Stimulated activated CD4-positive, alpha-beta T cell treated with anti-CD3 and anti-CD28 coated beads, TNF-alpha, amount 100 ng/mL, for 48 hours (primary cell): ENCODE measurements around the gene HMGN2.
"Not testable (repeated sequence)": the region's sequence is repeated elsewhere in the genome, so short reads cannot be mapped to it uniquely, and the experiment has no call there.

Source experiments
- DNase-seq, 3 donors: peaks; one replicate each; pipeline ENCODE4 v3.0.0-alpha.2; 2020; ENCODE audit warnings: low read depth in 3 of 3

The HMGN2 gene

DNA sequence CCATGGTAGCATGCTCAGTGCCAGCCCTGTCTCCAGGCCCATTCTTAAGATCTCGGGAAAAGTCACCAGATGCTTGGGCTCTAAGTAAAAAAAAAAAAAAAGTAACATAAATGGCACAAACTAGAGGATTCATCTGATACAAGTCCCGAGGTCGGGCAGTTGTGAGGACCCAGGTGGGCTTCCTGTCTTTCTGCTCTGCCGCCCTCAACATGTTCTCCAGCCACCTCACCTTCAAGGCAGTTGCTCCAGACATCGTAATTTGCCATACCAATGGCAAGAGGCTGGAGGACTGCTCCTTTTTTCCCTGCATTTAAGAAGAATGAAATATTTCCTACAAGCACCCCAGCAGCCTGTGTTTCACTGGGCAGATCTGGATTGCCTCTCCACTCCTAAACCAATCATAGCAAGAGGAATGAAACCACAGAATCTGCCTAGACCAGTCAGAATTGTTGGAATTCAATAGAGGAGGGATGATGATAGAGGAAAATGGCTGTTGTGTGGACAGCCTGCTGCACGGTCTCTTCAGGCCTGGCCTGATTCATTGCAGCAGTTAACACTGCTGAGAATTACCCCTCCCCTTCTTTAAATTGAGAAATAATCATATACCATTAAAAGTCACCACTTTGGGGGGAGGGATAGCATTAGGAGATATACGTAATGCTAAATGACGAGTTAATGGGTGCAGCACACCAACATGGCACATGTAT lies 5.4 kb downstream of the HMGN2 start:
- no peak for DNase-seq

DNA sequence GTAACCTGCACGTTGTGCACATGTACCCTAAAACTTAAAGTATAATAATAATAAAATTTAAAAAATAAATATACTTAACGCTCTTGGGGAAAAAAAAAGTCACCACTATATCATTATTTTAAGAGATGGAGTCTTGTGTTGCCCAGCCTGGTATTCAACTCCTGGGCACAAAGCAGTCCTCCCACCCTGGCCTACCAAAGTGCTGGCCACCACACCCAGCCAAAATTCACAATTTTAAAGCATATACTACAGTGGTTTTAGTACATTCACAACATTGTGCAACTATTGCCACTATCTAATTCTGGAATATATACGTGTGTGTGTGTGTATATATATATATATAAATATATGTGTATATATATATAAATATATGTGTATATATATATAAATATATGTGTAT lies 5.9 kb downstream of the HMGN2 start:
- no peak for DNase-seq

DNA sequence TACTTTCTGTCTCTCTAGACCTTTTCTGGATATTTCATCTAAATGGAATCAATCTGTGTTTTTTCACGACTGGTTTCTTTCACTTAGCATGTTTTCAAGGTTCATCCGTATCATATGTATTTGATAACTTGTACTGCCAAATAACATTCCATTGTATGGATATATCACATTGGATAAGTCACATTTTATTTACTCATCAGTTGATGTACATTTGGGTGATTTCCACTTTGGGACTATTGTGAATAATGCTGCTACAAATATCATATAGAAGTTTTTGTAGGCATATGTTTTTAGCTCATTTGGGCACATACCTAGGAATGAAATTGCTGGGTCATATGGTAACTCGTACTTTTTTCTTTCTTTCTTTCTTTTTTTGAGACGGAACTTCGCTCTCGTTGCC lies 6.7 kb downstream of the HMGN2 start:
- DNase-seq: no peak

DNA sequence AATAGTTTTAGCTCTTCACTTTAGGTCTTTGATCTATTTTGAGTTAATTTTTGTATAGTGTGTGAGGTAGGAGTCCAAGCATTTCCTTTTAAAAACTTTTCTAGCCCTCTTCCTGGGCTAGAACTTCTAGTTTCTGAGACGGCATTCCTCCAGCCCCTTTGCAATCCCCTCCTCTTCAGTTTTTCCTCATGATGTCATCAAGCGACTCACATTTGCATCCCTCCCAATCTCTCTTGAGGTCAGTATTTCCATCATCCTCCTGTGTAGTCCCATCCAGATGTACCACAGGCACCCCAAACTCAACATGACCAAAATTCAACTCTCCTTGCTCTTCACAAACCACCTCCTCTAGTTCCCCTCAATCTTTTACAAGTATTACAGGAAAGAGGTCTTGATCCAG lies 10.7 kb downstream of the HMGN2 start:
- DNase-seq: no peak

DNA sequence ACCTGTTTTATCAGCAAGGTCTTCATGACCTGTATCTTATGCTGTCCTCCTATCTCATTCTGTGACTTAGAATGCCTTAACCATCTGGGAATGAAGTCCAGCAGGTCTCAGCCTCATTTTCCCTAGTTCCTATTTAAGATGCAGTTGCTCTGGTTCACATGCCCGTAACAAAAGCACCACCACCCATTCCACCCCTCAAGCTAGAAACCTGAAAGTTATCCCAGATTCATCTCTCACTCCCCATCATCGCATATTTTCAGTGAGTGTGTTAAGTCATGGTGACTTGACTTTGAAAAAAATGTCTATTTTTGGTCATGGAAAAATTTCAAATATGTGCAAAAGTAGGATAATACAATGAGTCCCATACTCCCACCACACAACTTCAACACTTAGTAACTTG lies 11.7 kb downstream of the HMGN2 start:
- no peak for DNase-seq

DNA sequence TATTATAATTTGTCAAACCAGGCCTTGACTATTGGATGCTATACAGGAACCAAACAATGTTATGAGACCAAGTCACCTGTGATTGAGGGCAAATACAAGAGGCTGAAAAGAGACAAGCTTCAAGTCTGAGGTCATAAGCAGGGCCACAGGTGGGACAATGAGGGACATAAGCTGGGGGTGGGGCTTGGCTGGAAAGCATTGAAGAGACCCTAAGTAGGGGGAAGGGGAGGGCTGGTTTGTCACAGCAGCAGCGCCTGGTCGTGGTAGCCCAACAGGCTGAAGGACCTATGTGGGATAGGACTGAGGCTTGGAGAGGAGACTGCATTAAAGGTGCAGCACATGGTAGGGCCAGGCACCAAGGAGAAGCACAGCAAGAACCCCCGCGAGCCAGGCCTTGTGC lies 17.9 kb downstream of the HMGN2 start:
- no peak for DNase-seq

DNA sequence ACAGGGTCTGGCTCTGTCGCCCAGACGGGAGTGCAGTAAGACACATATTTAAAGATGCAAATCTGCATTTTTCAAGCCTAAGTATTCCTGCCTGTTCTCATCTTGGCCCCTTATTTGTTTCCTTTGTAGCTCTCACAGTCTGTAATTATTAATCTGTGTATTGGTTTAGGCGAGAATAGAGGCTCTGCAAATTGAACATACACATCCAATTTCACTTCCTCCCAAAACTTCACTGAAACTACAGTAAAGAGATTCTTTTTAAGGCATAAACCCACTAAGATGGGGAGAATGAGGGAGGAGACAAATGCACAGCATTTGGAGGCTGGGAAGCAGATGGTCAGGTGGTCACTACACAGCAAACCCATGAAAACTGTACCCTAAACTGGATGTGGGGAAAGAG lies 21.0 kb downstream of the HMGN2 start:
- no peak for DNase-seq

DNA sequence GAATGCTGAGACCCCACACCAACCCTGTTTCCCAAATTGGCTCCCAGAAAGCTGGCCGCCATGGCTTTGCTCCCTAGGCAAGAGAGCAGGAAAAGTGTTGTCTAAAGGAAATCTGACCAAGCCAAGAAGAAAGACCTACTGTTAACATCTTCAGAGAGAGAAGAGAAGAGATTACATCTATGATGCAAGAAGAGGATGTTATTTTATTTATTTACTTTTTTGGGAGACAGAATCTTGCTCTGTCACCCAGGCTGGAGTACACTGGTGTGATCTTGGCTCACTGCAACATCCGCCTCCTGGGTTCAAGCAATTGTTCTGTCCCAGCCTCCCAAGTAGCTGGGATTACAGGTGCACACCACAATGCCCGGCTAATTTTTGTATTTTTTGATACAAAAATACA lies 21.7 kb downstream of the HMGN2 start:
- no peak for DNase-seq

DNA sequence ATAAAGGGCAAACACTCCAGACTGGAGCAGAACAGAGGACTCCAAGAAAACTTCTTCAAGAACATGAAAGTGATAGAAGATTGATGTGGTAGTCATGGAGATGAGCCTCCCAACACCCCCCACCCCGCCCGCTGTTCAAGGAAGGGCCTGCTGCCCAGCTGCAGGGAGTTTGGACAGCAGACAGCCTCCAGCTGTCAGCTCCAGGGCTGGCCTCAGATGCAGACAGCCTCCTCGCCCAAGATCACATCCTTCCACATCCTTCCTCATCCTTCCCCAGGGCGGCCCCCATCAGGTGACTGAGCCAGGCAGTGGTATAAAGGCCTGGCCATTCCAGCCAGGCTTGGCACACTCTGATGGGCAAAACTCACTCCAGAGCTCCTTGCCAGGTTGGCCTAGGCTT lies 24.6 kb downstream of the HMGN2 start:
- no peak for DNase-seq

DNA sequence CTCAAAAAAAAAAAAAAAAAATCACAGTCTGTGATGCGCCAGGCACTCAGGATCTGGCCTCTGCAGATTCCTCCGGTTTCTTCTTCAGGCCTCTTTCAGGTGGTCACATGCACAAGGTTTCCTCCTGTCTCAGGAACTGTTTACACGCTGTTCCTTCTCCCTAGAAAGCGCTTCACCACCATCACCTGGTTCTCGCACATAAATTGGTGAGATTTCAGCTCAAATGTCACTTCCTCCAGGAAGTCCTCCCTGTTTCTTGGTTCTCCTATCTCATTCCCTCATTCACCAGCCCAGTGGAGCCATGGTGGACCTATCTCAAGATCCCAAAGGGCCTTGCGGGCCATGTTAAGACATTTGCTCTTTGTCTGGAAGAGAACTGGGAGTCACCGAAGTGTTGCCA lies 26.7 kb downstream of the HMGN2 start:
- no peak for DNase-seq

DNA sequence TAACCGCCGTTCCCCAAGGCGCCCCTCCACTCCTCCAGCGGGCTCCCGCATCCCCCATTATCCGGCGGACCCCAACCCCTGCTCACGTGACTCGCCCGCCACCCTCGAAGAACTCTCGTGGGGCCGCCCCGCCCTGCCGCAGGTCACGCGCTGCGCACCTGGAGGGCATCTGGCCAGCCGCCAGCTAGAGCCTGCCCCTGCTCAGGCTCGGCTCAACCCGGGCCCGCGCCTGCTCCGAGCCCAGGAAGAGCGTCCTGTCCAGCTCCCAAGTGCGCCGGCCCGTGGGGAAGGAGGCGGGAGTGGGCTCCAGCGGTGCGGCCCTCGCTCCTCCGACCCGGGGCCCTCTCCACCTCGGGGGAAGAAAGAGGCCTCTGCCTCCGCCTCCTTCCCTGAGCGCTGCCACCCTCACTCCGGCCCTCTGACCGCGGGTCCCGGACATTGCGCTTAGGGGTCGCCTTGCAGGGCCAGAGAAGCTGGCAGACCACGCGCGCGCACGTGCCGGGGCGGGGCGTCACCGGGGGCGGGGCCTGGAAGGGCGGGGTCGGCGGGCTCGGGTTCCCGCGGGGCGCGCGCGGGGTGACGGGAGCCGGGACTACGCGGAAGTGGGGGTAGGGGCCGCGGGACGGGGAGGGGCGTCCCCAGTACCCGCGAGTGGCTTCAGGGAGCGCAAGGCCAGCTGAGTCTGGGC lies 28.4 kb downstream of the HMGN2 start:
- DNase-seq: peak; percentile 84 to 93 (median 88)

DNA sequence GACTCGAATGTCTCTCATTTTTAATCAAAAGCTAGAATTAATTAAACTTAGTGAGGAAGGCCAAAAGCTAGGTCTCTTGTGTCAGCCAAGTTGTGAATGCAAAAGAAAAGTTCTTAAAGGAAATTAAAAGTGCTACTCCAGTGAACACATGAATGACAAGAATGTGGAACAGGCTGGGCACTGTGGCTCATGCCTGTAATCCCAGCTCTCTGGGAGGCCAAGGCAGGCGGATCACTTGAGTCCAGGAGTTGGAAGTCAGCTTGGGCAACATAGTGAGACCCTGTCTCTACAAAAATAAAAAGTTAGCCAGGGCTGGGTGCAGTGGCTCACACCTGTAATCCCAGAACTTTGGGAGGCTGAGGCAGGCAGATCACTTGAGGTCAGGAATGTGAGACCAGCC lies 38.5 kb downstream of the HMGN2 start:
- not testable (repeated sequence) for DNase-seq

DNA sequence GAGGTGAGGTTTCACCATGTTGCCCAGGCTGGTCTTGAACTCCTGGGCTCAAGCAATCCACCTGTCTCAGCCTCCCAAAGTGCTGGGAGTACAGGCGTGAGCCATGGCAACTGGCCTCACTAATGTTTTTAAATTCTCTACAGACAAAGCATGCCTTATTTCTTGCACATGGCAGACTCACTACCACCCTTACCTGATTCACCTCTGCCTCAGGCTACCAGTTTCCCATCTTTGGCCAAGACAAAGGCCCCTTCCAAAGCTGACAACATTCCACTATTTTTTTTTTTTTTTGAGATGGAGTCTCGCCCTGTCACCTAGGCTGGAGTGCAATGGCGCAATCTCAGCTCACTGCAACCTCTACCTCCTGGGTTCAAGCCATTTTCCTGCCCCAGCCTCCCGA lies 43.6 kb downstream of the HMGN2 start:
- DNase-seq: not testable (repeated sequence)

DNA sequence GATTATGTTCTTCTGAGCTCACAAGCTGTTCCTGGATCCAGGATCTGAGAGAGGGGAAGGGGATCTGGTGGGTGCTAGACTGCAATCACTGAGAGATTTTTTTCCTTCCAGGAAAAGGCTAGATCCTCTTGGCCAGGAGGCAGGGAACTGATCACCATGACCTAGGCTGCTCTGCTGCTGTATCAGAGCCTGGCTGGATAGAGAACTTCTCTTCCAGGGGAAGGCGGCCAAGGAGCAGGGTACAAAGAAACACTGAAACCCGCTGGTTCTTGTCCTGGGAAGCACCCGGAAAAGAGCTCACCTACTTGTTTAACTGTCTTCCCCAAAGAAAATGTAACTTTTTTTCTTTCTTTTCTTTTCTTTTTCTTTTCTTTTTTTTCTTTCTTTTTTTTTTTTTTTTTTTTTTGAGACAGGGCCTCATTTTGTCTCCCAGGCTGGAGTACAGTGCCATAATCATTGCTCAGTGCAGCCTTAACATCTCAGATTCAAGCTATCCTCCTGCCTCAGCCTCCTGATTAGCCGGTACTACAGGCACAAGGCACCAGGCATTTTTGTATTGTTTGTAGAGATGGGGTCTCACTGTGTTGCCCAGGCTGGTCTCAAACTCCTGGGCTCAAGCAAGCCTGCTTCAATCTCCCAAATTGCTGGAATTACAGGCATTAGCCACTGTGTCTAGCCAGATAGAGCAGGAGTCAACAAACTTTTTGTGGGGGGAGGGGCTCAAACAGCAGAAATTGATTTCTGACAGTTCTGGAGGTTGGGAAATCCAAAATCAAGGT lies 44.9 kb downstream of the HMGN2 start:
- DNase-seq: no peak

DNA sequence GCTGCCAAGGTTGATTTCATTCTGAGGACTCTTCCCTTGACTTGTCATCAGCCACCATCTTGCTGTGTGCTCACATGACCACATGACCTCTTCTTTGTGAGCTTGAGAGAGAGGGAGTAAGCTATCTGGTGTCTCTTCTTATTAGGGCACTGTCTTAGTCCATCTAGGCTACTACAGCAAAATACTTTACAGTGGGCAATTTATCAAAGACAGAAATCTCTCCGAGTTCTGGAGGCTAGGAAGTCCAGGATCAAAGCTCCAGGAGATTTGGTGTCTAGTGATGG lies 45.5 kb downstream of the HMGN2 start:
- no peak for DNase-seq

DNA sequence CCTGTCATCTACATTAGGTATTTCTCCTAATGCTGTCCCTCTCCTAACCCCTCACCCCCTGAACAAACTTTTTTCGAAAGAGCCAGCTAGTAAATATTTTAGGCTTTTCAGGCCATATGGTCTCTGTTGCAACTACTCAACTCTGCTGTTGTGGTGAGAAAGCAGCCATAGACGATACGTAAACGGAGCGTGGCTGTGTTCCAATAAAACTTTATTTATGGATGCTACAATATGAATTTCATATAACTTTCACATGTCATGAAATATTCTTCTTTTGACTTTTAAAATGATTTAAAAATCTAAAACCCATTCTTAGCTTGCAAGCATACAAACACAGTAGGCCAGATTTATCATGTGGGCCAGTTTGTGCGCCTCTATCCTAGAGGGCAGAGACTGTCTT lies 46.1 kb downstream of the HMGN2 start:
- no peak for DNase-seq

DNA sequence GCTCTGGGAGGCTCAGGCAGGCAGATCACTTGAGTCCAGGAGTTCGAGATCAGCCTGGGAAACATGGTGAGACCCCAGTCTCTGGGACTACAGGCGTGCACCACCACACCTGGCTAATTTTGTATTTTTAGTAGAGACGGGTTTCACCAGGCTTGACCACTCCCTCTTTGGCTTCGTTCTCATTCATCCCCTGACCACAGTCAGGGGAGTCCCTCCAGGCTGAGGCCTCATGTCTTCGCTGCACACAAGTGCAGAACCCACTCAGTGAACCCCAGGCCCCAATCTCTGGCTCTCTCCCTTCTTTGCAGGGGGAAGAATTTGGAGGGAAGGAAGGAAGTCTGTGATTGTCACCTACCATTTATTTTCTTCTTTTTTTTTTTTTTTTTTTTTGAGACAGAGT lies 48.1 kb downstream of the HMGN2 start:
- DNase-seq: no peak

DNA sequence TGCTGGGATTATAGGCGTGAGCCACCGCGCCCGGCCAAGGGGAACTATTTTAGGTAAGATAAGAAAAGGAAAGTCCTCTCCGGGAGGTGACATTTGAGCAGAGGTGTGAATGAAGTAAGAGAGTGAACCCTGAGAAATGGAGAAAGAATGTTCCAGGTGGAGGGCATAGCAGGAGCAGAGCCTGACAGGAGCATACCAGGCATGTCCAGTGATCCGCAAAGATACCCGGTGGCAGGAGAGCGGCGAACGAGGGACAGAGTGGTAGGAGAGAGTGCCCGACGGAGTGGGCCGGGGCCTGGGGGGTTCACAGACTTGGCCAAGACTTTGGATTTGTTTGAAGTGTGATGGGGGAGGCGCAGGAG lies 49.4 kb downstream of the HMGN2 start:
- DNase-seq: no peak

DNA sequence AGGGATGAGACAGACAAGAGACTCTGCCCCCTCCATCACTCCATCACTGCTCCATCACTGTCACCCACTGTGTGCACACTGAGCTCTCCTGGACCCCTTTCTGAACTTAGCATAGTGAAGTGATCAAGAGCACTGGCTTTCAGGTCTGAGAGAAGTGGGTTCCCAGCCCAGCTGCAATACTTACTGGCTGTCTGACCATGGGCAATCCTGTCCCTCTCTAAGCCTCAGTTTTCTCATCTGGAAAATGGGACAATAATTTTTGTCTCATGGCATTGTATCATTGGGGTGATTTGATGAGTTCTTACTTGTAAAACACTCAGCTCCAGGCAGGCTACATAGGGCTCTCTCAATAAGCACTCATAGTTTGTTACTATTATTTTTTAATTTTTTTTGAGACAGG lies 49.8 kb downstream of the HMGN2 start:
- no peak for DNase-seq

DNA sequence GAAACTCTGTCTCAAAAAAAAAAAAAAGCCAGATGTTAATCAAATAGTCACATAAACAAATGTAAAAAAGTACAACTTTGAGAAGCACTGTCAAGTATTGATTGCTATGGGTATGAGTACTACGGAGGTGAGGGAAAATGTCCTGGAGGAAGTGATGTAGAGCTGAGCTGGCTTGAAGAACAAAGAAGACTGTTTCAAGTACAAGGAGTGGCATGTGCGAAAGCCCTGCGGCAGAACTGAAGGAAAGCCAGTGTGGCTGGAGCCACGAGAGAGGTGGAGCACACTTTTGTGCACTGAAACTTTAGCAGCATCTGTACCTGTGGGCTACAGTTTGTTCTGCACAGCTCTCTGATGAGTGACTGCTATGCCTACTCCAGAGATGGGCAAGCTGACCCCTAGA lies 51.9 kb downstream of the HMGN2 start:
- DNase-seq: no peak
